Type B pancreatic cell (in vitro differentiated cells): Measurements from ENCODE around the gene LPAR1. TPM values are rescaled to one million over a fixed set of nuclear protein-coding genes. Genes with fewer than 3 reads are reported as not detected.
A peak's percentile ranks its signal among the peaks of the same experiment; 100 is the strongest.
"Not testable (repeated sequence)": the region's sequence is repeated elsewhere in the genome, so short reads cannot be mapped to it uniquely, and the experiment has no call there.

Experiments used
- DNase-seq: peaks from one replicate; pipeline ENCODE4 v3.0.0; 2021; ENCODE audit warnings: mixed read lengths; ENCODE audit not compliant: unreplicated experiment; ENCODE audit errors: extremely low spot score
- H3K27ac Mint-ChIP-seq: 2 replicates; pipeline ENCODE4 v1.8.0; 2021; ENCODE audit warnings: mild to moderate bottlenecking, mixed read lengths
- H3K27me3 Mint-ChIP-seq: 2 replicates; pipeline ENCODE4 v1.8.0; 2021; ENCODE audit warnings: mixed read lengths
- H3K36me3 Mint-ChIP-seq: 2 replicates; pipeline ENCODE4 v1.8.0; 2021; ENCODE audit warnings: mixed read lengths
- H3K4me1 Mint-ChIP-seq: one replicate; pipeline ENCODE4 v1.8.0; 2021; ENCODE audit warnings: mixed read lengths; ENCODE audit not compliant: unreplicated experiment
- H3K4me3 Mint-ChIP-seq: 2 replicates; pipeline ENCODE4 v1.8.0; 2021; ENCODE audit warnings: mild to moderate bottlenecking, mixed read lengths
- H3K9me3 Mint-ChIP-seq: 2 replicates; pipeline ENCODE4 v1.8.0; 2021; ENCODE audit warnings: mixed read lengths
- total RNA-seq: library from RNA; stranded (reverse); gene quantifications from 2 replicates; pipeline ENCODE4 v1.2.1, GENCODE V29; 2021; ENCODE audit warnings: low replicate concordance
- TF ChIP-seq, protein P1 (sequence below): fragments of 200-600 bp; sonication (generic); conservative IDR thresholded peaks from 2 replicates; pipeline ENCODE4 v1.5.0; 2021; ENCODE audit warnings: antibody characterized with exemption, mild to moderate bottlenecking

LPAR1 gene
- total RNA-seq, 1 donor from 2014 or later = 32.8 TPM

DNA sequence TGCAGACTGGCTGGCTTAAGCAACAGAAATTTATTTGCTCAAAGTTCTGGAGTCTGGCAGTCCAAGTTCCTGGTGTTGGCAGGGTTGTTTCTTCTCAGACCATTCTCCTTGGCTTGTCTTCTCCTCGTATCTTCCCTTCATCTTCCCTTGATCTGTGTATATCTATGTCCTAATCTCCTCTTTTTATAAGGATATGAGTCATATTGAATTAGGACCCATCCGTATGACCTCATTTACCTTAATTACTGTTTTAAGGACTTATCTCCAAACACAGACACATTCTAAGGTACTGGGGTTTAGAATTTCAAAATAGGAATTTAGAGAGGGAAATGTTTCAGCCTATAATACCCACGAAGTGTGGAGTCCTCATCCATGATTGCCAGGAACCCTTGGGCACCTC is 13.1 kb upstream of the LPAR1 start:
- no peaks in the 10 kb centered on the region for H3K4me1 Mint-ChIP-seq
- TF ChIP-seq, protein P1, sequence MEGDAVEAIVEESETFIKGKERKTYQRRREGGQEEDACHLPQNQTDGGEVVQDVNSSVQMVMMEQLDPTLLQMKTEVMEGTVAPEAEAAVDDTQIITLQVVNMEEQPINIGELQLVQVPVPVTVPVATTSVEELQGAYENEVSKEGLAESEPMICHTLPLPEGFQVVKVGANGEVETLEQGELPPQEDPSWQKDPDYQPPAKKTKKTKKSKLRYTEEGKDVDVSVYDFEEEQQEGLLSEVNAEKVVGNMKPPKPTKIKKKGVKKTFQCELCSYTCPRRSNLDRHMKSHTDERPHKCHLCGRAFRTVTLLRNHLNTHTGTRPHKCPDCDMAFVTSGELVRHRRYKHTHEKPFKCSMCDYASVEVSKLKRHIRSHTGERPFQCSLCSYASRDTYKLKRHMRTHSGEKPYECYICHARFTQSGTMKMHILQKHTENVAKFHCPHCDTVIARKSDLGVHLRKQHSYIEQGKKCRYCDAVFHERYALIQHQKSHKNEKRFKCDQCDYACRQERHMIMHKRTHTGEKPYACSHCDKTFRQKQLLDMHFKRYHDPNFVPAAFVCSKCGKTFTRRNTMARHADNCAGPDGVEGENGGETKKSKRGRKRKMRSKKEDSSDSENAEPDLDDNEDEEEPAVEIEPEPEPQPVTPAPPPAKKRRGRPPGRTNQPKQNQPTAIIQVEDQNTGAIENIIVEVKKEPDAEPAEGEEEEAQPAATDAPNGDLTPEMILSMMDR = no peak
- no peak overlapping the region for H3K4me3 Mint-ChIP-seq
- H3K27me3 Mint-ChIP-seq = no peaks in the 10 kb centered on the region
- peaks cover 9% of the 10 kb centered on the region for H3K9me3 Mint-ChIP-seq
- H3K36me3 Mint-ChIP-seq = no peaks in the 10 kb centered on the region
- DNase-seq = no peak
- H3K27ac Mint-ChIP-seq = no peak overlapping the region

- no peaks in the 10 kb centered on the region for H3K36me3 Mint-ChIP-seq
These were observed 12.5 kb upstream of the LPAR1 start for GRCh38 chr9:111050819-111051218.

GRCh38 chr9:111047287-111047686 is 9.0 kb upstream of the LPAR1 start:
- H3K9me3 Mint-ChIP-seq = peaks cover 10% of the 10 kb centered on the region
- H3K4me3 Mint-ChIP-seq, DNase-seq: not testable (repeated sequence)

More at GRCh38 chr9:111050819-111051218, 12.5 kb upstream of the LPAR1 start:
- Mint-ChIP-seq H3K27me3 (no peaks in the 10 kb centered on the region), H3K9me3 (peaks cover 10% of the 10 kb centered on the region), H3K27ac (no peak overlapping the region), H3K4me3 (no peak overlapping the region), H3K4me1 (no peaks in the 10 kb centered on the region)
- TF ChIP-seq, protein P1 = no peak
- no peak for DNase-seq

DNA sequence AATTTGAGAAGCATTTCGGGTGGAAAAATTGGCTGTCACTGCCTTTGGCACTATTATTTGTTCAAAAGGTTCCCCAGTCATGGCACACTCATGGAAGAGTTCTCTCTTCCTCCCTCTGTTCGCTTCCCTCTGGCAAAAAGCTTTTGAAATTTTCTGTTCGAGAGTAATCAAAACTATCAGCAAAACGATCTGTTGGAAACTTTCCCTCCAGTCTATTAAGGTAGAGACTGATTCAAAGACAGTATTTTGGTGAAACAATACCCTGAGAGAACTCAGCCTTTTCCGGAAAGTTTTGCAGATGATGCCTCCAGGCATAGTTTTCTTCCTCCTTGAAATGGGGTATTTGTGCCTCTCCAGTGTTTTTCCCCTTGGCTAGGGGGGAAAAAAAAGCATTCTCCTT is 3.6 kb upstream of the LPAR1 start:
- DNase-seq = no peak
- Mint-ChIP-seq H3K27me3 (peaks cover 17% of the 10 kb centered on the region), H3K36me3 (no peaks in the 10 kb centered on the region), H3K4me1 (peaks cover 24% of the 10 kb centered on the region), H3K4me3 (no peak overlapping the region), H3K27ac (no peak overlapping the region), H3K9me3 (peaks cover 6% of the 10 kb centered on the region)
- TF ChIP-seq, protein P1 = no peak

More at GRCh38 chr9:111047287-111047686, 9.0 kb upstream of the LPAR1 start:
- H3K4me1 Mint-ChIP-seq, H3K27ac Mint-ChIP-seq, H3K36me3 Mint-ChIP-seq, H3K27me3 Mint-ChIP-seq: not testable (repeated sequence)

- H3K9me3 Mint-ChIP-seq = no peaks in the 10 kb centered on the region
- no peaks in the 10 kb centered on the region for H3K36me3 Mint-ChIP-seq
- TF ChIP-seq, protein P1 = no peak
- peaks cover 27% of the 10 kb centered on the region for H3K27me3 Mint-ChIP-seq
- H3K4me1 Mint-ChIP-seq = peaks cover 38% of the 10 kb centered on the region
- no peak overlapping the region for H3K27ac Mint-ChIP-seq
- DNase-seq = no peak
- H3K4me3 Mint-ChIP-seq = peak overlapping the region; percentile 45
These were observed 2.2 kb upstream of the LPAR1 start for GRCh38 chr9:111040494-111040893.

- no peak for DNase-seq
- H3K4me3 Mint-ChIP-seq = peak overlapping the region; percentile 95
- H3K9me3 Mint-ChIP-seq = no peaks in the 10 kb centered on the region
- H3K27ac Mint-ChIP-seq = peak overlapping the region; percentile 96
- TF ChIP-seq, protein P1 = no peak
- peaks cover 36% of the 10 kb centered on the region for H3K27me3 Mint-ChIP-seq
- H3K4me1 Mint-ChIP-seq = peaks cover 48% of the 10 kb centered on the region
- H3K36me3 Mint-ChIP-seq = no peaks in the 10 kb centered on the region
These were observed 1.1 kb upstream of the LPAR1 start for GRCh38 chr9:111039231-111039906.
